Adrenal gland (tissue), 5 donors: Measurements from ENCODE around the gene GALR2.

Experiments used
- CTCF ChIP-seq, 6 experiments: fragments of 450-650 bp in 4 of 6; fragments of 200-600 bp in 2 of 6; sonication (generic) in 1 of 6; IDR thresholded peaks; 1 replicate in 5 of 6; 2 replicates in 1 of 6; pipeline versions ENCODE4 v1.5.1 to v1.8.0; 2016 to 2021; ENCODE audit warnings: antibody characterized with exemption in 6 of 6, mild to moderate bottlenecking in 2 of 6, moderate library complexity in 1 of 6
- POLR2A ChIP-seq, 2 donors: fragments of 450-650 bp; IDR thresholded peaks; one replicate each; pipeline ENCODE4 v1.6.1; 2017; ENCODE audit warnings: antibody characterized with exemption in 2 of 2, mild to moderate bottlenecking in 2 of 2, moderate library complexity in 1 of 2
- donor health status: DM: no; HTN: no; CAD: no.

GRCh38 chr17:76079535-76079955 lies 5.0 kb downstream of the GALR2 start:
- TF ChIP-seq CTCF (IDR thresholded peaks at IDR 0.05) (no peak), POLR2A (IDR thresholded peaks at IDR 0.05) (no peak)
